ENCODE data around the gene GPR17.

GPR17 gene

GRCh38 chr2:127645395-127646291 is at the start of gene GPR17:
TSS of gene GPR17 (plus strand) at chr2:127646153. CDS start at chr2:127650736, 4,583 bp downstream.
- Histone ChIP-seq H3K27me3 (ENCODE audit: low read depth, low read length) (no peaks in the 10 kb centered on the region), H2AFZ (ENCODE audit: low read depth, low read length) (peak within 1 kb of the TSS; percentile 47; the same call in 1 of the 2 replicates), H3K79me2 (ENCODE audit: low read length) (no peaks in the 10 kb centered on the region), H3K9me3 (ENCODE audit: insufficient read depth, low read length) (no peaks in the 10 kb centered on the region), H3K4me3 (ENCODE audit: low read length) (no peak within 1 kb of the TSS), H3K27ac (ENCODE audit: low read length) (no peak within 1 kb of the TSS), H3K4me1 (ENCODE audit: low read length) (peaks cover 5% of the 10 kb centered on the region), H4K20me1 (ENCODE audit: insufficient read depth, low read length) (no peaks in the 10 kb centered on the region), H3K9ac (ENCODE audit: low read length) (no peak within 1 kb of the TSS), H3K36me3 (replicated peaks; ENCODE audit: low read depth, low read length) (no peaks in the 10 kb centered on the region), H3K4me2 (ENCODE audit: low read length) (no peak within 1 kb of the TSS)
- TF ChIP-seq CTCF (IDR thresholded peaks at IDR 0.05; ENCODE audit: low read depth, low read length) (no peak), EZH2phosphoT487 (IDR thresholded peaks at IDR 0.05; ENCODE audit: low read depth) (no peak)

GRCh38 chr2:127596311-127597045 is 49.5 kb upstream of the GPR17 start:
- H3K27ac ChIP-seq (ENCODE audit: low read length) = no peak overlapping the region
- TF ChIP-seq EZH2phosphoT487 (IDR thresholded peaks at IDR 0.05; ENCODE audit: low read depth) = no peak
- TF ChIP-seq CTCF (IDR thresholded peaks at IDR 0.05; ENCODE audit: low read depth, low read length) = no peak
- H3K79me2 ChIP-seq (ENCODE audit: low read length) = no peaks in the 10 kb centered on the region
- no peaks in the 10 kb centered on the region for H3K36me3 ChIP-seq (replicated peaks; ENCODE audit: low read depth, low read length)
- H3K27me3 ChIP-seq (ENCODE audit: low read depth, low read length) = no peaks in the 10 kb centered on the region
- no peak overlapping the region for H3K4me3 ChIP-seq (ENCODE audit: low read length)
- no peaks in the 10 kb centered on the region for H3K9me3 ChIP-seq (ENCODE audit: insufficient read depth, low read length)
- no peak overlapping the region for H3K9ac ChIP-seq (ENCODE audit: low read length)
- no peak overlapping the region for H2AFZ ChIP-seq (ENCODE audit: low read depth, low read length)
- H4K20me1 ChIP-seq (ENCODE audit: insufficient read depth, low read length) = no peaks in the 10 kb centered on the region
- no peaks in the 10 kb centered on the region for H3K4me1 ChIP-seq (ENCODE audit: low read length)
- H3K4me2 ChIP-seq (ENCODE audit: low read length) = no peak overlapping the region

- Histone ChIP-seq H3K9me3 (ENCODE audit: insufficient read depth, low read length) (no peaks in the 10 kb centered on the region), H2AFZ (ENCODE audit: low read depth, low read length) (no peak overlapping the region)
Measured at GRCh38 chr2:127597046-127597983, 48.6 kb upstream of the GPR17 start.

More at GRCh38 chr2:127597046-127597983, 48.6 kb upstream of the GPR17 start:
- no peaks in the 10 kb centered on the region for H3K4me1 ChIP-seq (ENCODE audit: low read length)
- H3K4me3 ChIP-seq (ENCODE audit: low read length) = no peak overlapping the region
- no peak overlapping the region for H3K27ac ChIP-seq (ENCODE audit: low read length)
- H3K9ac ChIP-seq (ENCODE audit: low read length) = no peak overlapping the region
- no peaks in the 10 kb centered on the region for H3K79me2 ChIP-seq (ENCODE audit: low read length)
- no peaks in the 10 kb centered on the region for H3K36me3 ChIP-seq (replicated peaks; ENCODE audit: low read depth, low read length)
- H3K4me2 ChIP-seq (ENCODE audit: low read length) = no peak overlapping the region
- H3K27me3 ChIP-seq (ENCODE audit: low read depth, low read length) = no peaks in the 10 kb centered on the region
- no peak for TF ChIP-seq EZH2phosphoT487 (IDR thresholded peaks at IDR 0.05; ENCODE audit: low read depth)
- TF ChIP-seq CTCF (IDR thresholded peaks at IDR 0.05; ENCODE audit: low read depth, low read length) = no peak
- H4K20me1 ChIP-seq (ENCODE audit: insufficient read depth, low read length) = no peaks in the 10 kb centered on the region

Data from OCI-LY3 (cell line).